Measurements from ENCODE around the gene F8A3.
"Not testable (repeated sequence)": the region's sequence is repeated elsewhere in the genome, so short reads cannot be mapped to it uniquely, and the experiment has no call there.

F8A3 gene

GRCh38 chrX:155458471-155458870 is at the start of gene F8A3:
F8A3 (minus strand) TSS chrX:155458620; CDS start chrX:155458600, 20 bp downstream.
- DNase-seq (ENCODE audit: low spot score) = not testable (repeated sequence)

GRCh38 chrX:155505296-155505695 is 46.9 kb upstream of the F8A3 start:
- no peak for DNase-seq (ENCODE audit: low spot score)

GRCh38 chrX:155495134-155495533 is 36.7 kb upstream of the F8A3 start:
- DNase-seq (ENCODE audit: low spot score) = not testable (repeated sequence)

DNA sequence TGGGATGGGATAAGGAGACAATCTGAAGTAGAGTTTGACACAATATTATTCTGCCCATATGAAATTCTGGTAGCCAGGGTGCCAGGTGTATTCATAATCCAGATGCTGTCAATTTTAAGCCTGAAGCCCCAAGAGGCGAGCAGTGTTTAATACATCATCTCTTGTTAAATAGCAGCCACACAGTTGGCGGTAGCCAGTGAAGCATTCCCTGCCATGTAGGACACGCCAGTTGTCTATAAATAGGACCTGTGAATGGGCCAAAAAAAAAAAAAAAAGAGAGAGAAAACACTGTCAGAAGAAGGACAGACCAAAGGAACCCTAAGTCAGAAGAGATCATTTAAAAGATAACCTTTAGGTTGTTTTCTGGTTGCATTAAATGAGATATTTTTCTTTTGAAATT is 33.0 kb upstream of the F8A3 start:
- not testable (repeated sequence) for DNase-seq (ENCODE audit: low spot score)

DNA sequence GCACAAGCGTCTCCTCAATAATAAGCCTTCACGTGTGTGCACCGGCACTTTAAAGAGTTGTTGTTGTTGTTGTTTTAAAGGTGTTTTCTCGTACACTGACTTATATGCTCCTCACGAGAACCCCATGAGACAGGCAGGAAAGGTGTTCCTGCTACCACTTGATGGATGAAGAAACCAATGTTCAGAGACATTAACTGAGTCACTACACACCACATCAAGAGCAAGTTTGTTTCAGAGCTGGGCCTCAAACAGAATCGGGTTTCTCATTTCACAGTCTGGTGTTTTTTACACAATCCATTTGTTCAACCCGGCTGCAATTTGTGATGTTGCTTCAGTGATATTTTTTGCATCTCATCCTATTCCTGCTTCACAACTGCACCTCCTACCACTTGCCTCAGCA is 18.7 kb upstream of the F8A3 start:
- not testable (repeated sequence) for DNase-seq (ENCODE audit: low spot score)

DNA sequence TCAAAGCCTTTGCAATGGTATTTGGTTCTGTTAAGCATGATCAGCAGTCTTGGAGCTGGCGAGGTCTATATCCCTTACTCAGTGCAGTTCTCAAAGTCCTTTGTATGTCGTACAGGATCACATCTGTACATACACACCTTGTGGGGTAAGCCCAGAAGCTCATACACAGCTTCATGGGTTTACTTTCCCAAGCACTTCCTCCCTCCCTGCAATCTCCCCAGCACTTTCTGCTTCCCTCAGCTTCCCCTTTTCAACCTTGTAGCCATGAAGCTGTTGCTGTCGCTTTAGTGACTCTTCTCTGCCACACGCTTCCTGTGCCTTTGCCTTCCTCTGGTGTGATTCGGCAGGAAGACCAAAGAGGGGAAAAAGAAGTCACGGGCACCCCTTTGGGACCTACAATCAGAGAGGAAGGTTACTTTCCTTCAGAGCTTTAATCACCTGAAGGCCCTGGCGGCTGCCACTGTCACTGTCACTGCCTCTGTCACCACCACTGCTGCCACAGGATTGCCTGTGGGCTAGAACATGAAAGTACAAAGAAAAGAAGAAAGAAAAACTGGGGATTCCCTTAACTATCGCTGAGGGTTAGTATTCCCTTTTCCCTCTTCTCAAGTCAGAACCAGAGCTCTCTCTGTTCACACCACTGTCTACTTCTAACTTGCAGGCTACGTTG is 8.0 kb upstream of the F8A3 start:
- DNase-seq (ENCODE audit: low spot score) = not testable (repeated sequence)

DNA sequence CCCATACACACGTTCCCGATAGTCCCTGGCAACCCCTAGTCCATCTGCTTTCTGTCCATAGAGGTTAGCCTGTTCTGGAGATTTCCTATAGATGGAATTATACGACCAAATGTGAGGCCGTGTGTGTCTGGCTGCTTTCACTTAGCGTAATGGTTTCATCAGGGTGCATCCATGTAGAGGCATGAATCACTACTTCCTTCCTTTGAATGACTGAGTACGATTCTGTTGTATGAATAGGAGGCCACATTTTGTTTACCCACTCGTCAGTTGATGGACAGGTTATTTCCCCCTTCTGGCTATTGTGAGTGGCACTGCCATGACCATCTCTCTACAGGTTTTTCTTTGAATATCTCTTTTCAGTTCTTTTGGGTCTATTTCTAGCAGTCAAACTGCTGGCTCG is 2.1 kb upstream of the F8A3 start:
- not testable (repeated sequence) for DNase-seq (ENCODE audit: low spot score)

- DNase-seq (ENCODE audit: low spot score) = not testable (repeated sequence)
Observed at GRCh38 chrX:155457761-155458447, 516 bp downstream of the F8A3 start.

GRCh38 chrX:155441097-155441496 is 17.3 kb downstream of the F8A3 start:
- no peak for DNase-seq (ENCODE audit: low spot score)

DNA sequence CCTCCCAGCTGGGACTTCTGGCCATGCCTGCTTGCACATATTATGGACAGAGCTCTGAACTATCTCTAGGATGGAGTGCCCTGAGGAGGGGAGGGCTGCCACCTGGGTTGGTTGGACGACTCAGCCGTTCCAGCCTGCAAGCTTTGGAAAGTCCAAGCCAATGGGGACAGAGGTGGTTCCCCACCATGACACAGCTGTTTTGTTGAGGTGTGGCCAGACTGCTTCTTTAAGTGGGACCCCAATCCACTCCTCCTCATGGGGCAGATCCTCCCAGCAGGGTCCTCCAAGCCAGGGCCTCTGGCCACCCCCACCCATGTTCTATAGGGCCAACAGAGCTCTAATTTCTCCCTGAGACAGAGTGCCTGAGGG is 22.7 kb downstream of the F8A3 start:
- no peak for DNase-seq (ENCODE audit: low spot score)

GRCh38 chrX:155434906-155435743 is 23.3 kb downstream of the F8A3 start:
- no peak for DNase-seq (ENCODE audit: low spot score)

GRCh38 chrX:155417769-155418168 is 40.7 kb downstream of the F8A3 start:
- DNase-seq (ENCODE audit: low spot score) = no peak
